ENCODE data around the gene FBXO45. TPM values are rescaled to one million over a fixed set of nuclear protein-coding genes. Genes with fewer than 3 reads are reported as not detected.

Gene FBXO45
- total and polyA plus RNA-seq, 2 of the 13 experiments (the other 11 are each of a cell fraction or from before 2014, with no cell fraction given): 7.0 to 12.1 TPM

- no peak for TF ChIP-seq PRDM15 (CRISPR knock-in tag; IDR thresholded peaks at IDR 0.05)
- no peak for TF ChIP-seq DMTF1 (CRISPR knock-in tag; IDR thresholded peaks at IDR 0.05)
- TF ChIP-seq DRAP1 (CRISPR knock-in tag; IDR thresholded peaks at IDR 0.05): no peak
- no peak for TF ChIP-seq MTF1 (CRISPR knock-in tag; IDR thresholded peaks at IDR 0.05)
- TF ChIP-seq ZNF724P (CRISPR knock-in tag; IDR thresholded peaks at IDR 0.05; ENCODE audit: borderline replicate concordance): no peak
- TF ChIP-seq SSRP1 (CRISPR knock-in tag; IDR thresholded peaks at IDR 0.05): no peak
- TF ChIP-seq DBP (CRISPR knock-in tag; IDR thresholded peaks at IDR 0.05; ENCODE audit: not compliant biosample characterization): no peak
- TF ChIP-seq DNMT3B (CRISPR knock-in tag; conservative IDR thresholded peaks at IDR 0.05): no peak
- no peak for TF ChIP-seq UBTF (CRISPR knock-in tag; IDR thresholded peaks at IDR 0.05)
- TF ChIP-seq ZNF615 (CRISPR knock-in tag; IDR thresholded peaks at IDR 0.05; ENCODE audit: borderline replicate concordance): no peak
- no peak for TF ChIP-seq ZNF775 (CRISPR knock-in tag; IDR thresholded peaks at IDR 0.05; ENCODE audit: borderline replicate concordance)
- peak; percentile 49 to 58; a peak in 2 of 4 replicates for TF ChIP-seq HMGXB4 (CRISPR knock-in tag; IDR thresholded peaks at IDR 0.05; ENCODE audit: borderline replicate concordance in 1 of 2, low read depth in 1 of 2)
- no peak for TF ChIP-seq ZNF205 (CRISPR knock-in tag; IDR thresholded peaks at IDR 0.05)
Measured at GRCh38 chr3:196518966-196519717, 49.3 kb upstream of the FBXO45 start (continued).
